OCI-LY7 (cell line): ENCODE data around the gene RDH13. TPM values are rescaled to one million over a fixed set of nuclear protein-coding genes. Genes with fewer than 3 reads are reported as not detected.
A peak's percentile ranks its signal among the peaks of the same experiment; 100 is the strongest.
"Not testable (repeated sequence)": the region's sequence is repeated elsewhere in the genome, so short reads cannot be mapped to it uniquely, and the experiment has no call there.

ENCODE experiments used
- BruUV-seq: library from RNA; stranded (reverse); fragments of 400-500 nt; replicated peaks from 2 replicates; lab custom pipeline; 2021; lab: Mats Ljungman, UMichigan
- CTCF ChIA-PET: fragments of 300-600 bp; sonication (Branson Sonifier 250); formaldehyde crosslinking; loops from one replicate; lab custom pipeline; 2022; ENCODE audit warnings: antibody characterized with exemption; ENCODE audit not compliant: unreplicated experiment; lab: Charles Lee
- POLR2A ChIA-PET: fragments of 300-600 bp; sonication (Branson Sonifier 250); formaldehyde crosslinking; loops from one replicate; lab custom pipeline; 2022; ENCODE audit warnings: antibody characterized with exemption; lab: Charles Lee
- DNase-seq: peaks from one replicate; pipeline ENCODE4 v3.0.0-alpha.2; 2015; ENCODE audit warnings: low spot score
- H2AFZ ChIP-seq: fragments of 200-600 bp; sonication (generic), shearing (Covaris generic); 2 replicates; pipeline ENCODE4 v1.6.1; 2014; ENCODE audit warnings: mild to moderate bottlenecking, antibody characterized with exemption, low read length, moderate library complexity
- H3K27ac ChIP-seq: fragments of 200-600 bp; sonication (generic); 2 replicates; pipeline ENCODE4 v1.5.1; 2014; ENCODE audit warnings: mixed run types, low read depth, mild to moderate bottlenecking, moderate library complexity, low read length, inconsistent platforms; ENCODE audit not compliant: poor library complexity, severe bottlenecking
- H3K36me3 ChIP-seq: fragments of 200-600 bp; sonication (generic); 2 replicates; pipeline ENCODE4 v1.6.1; 2014; ENCODE audit warnings: mild to moderate bottlenecking, antibody characterized with exemption, low read length, moderate library complexity, mixed read lengths; ENCODE audit not compliant: insufficient read depth
- H3K4me1 ChIP-seq: fragments of 200-600 bp; sonication (generic); 2 replicates; pipeline ENCODE4 v1.5.1; 2014; ENCODE audit warnings: mild to moderate bottlenecking, low read length; ENCODE audit not compliant: insufficient read depth, poor library complexity, severe bottlenecking
- H3K4me2 ChIP-seq: fragments of 200-600 bp; sonication (generic); 2 replicates; pipeline ENCODE4 v1.6.1; 2014; ENCODE audit warnings: mild to moderate bottlenecking, low read length
- H3K4me3 ChIP-seq: fragments of 200-600 bp; sonication (generic); 2 replicates; pipeline ENCODE4 v1.5.1; 2014; ENCODE audit warnings: mild to moderate bottlenecking, low read depth, low read length; ENCODE audit not compliant: poor library complexity, severe bottlenecking
- H3K79me2 ChIP-seq: fragments of 200-600 bp; sonication (generic); 2 replicates; pipeline ENCODE4 v1.6.1; 2016; ENCODE audit warnings: low read depth, mild to moderate bottlenecking, low read length, moderate library complexity, mixed read lengths; ENCODE audit not compliant: insufficient read depth
- H3K9me2 ChIP-seq: fragments of 200-600 bp; sonication (generic); 2 replicates; pipeline ENCODE4 v1.6.1; 2016; ENCODE audit warnings: mild to moderate bottlenecking, low read length, mixed read lengths; ENCODE audit not compliant: insufficient read depth
- H3K9me3 ChIP-seq: fragments of 200-600 bp; sonication (generic); 2 replicates; pipeline ENCODE4 v1.6.1; 2014; ENCODE audit warnings: mild to moderate bottlenecking, mixed run types, low read length, mixed read lengths
- H4K20me1 ChIP-seq: fragments of 200-600 bp; sonication (generic); 2 replicates; pipeline ENCODE4 v1.6.1; 2014; ENCODE audit warnings: mild to moderate bottlenecking, antibody characterized with exemption, low read length, moderate library complexity, mixed read lengths; ENCODE audit not compliant: insufficient read depth
- EZH2phosphoT487 ChIP-seq: fragments of 200-600 bp; sonication (generic); IDR thresholded peaks from 2 replicates; pipeline ENCODE4 v1.6.1; 2018; ENCODE audit warnings: low read depth, borderline replicate concordance, mild to moderate bottlenecking, mixed run types, antibody characterized with exemption, low read length, moderate library complexity, mixed read lengths
- intact Hi-C: fragments of 100-400 bp; cut with micrococcal nuclease; formaldehyde crosslinking; loops from one replicate; pipeline ENCODE4 v1.10.0; 2022; ENCODE audit not compliant: unreplicated experiment
- total RNA-seq, 2 experiments: library from RNA; depleted of rRNA in 1 of 2; stranded (reverse); fragments of >200 nt in 1 of 2; shearing (Covaris generic) in 1 of 2; gene quantifications; 2 replicates each; pipeline ENCODE4 v1.2.3, GENCODE V29; 2014 to 2022
- TF ChIP-seq, protein P1 (sequence below): fragments of 200-600 bp; sonication (generic); conservative IDR thresholded peaks from 2 replicates; pipeline ENCODE4 v1.5.1; 2014; ENCODE audit warnings: mild to moderate bottlenecking, antibody characterized with exemption, low read length, moderate library complexity, mixed read lengths

RDH13 gene
- total RNA-seq, 2 experiments from 2014 or later: 19.5 to 23.1 TPM

DNA sequence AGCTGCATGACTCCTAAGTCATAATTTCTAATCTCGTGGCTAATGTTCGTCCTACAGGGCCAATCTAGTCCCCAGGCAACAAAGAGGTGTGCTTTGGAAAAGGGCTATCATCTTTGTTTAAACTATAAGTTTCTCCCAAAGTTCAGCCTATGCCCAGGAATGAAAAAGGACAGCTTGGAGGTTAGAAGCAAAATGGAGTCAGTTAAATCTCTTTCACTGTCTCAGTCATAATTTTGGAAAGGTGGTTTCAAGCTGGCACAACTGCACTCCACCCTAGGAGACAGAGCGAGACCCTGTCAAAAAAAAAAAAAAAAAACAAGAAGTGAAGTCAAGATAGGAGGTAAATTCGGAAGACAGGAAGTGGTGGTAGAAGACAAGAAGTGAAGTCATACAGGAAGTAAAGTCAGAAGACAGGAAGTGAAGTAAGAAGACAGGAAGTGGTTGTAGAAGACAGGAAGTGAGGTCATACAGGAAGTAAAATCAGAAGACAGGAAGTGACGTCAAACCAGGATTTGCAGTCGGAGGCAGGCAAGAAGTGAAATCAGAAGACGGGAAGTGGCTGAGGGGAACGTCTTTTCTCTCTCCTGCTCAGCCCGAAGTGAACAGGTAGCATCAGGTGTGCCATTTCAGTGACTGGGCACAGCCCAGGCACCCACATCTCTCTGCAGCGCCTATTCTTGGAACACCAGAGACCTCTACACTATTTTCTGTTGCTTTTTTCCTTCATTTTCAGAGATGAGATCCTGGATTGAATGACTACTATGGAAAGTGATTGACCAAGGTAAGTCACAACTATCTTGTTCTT is 57.1 kb downstream of the RDH13 start:
- no peaks in the 10 kb centered on the region for H3K36me3 ChIP-seq
- peaks cover 9% of the 10 kb centered on the region for H3K9me3 ChIP-seq
- H4K20me1 ChIP-seq: no peaks in the 10 kb centered on the region
- TF ChIP-seq, protein P1, sequence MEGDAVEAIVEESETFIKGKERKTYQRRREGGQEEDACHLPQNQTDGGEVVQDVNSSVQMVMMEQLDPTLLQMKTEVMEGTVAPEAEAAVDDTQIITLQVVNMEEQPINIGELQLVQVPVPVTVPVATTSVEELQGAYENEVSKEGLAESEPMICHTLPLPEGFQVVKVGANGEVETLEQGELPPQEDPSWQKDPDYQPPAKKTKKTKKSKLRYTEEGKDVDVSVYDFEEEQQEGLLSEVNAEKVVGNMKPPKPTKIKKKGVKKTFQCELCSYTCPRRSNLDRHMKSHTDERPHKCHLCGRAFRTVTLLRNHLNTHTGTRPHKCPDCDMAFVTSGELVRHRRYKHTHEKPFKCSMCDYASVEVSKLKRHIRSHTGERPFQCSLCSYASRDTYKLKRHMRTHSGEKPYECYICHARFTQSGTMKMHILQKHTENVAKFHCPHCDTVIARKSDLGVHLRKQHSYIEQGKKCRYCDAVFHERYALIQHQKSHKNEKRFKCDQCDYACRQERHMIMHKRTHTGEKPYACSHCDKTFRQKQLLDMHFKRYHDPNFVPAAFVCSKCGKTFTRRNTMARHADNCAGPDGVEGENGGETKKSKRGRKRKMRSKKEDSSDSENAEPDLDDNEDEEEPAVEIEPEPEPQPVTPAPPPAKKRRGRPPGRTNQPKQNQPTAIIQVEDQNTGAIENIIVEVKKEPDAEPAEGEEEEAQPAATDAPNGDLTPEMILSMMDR: no peak
- TF ChIP-seq EZH2phosphoT487: no peak
- BruUV-seq: TSS peak; percentile 100
- H3K4me1 ChIP-seq: peaks cover 12% of the 10 kb centered on the region
- peak overlapping the region; percentile 75 for H3K4me3 ChIP-seq
- ChIA-PET CTCF (no interaction called here), POLR2A (interaction anchor here (0.6 kb wide), 1 partner anchor 115 kb away, joined by 5 read pairs; no protein-coding TSS in a partner anchor)
- DNase-seq: peak; percentile 96
- H3K9me2 ChIP-seq: no peaks in the 10 kb centered on the region
- intact Hi-C loops: loop anchor here (5.0 kb wide), 1 partner anchor 74 kb away; no protein-coding TSS in a partner anchor
- peak overlapping the region; percentile 56 for H3K27ac ChIP-seq
- peak overlapping the region; percentile 74 for H3K4me2 ChIP-seq
- peaks cover 10% of the 10 kb centered on the region; the same call in 1 of the 2 replicates for H3K79me2 ChIP-seq
- H2AFZ ChIP-seq: peak overlapping the region; percentile 83

DNA sequence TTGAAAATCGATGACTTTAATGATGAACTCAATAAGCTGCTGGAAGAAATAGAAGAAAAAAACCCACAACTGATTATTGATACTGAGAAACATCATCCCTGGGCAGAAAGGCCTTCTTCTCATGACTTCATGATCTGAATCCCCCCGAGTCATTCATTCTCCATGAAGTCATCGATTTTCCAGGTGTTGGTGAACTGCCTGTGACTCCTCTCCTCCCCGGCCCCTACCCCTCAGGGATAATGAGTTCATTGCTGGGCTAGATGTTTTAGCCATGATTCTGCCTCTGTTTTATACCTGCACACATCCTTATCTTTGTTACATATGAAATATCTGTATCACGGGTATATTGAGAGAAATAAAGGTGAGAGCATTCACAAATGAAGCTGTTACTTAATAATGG is 62.2 kb downstream of the RDH13 start:
- Histone ChIP-seq H3K36me3 (no peaks in the 10 kb centered on the region), H3K4me3 (no peak overlapping the region)
- intact Hi-C loops: no loop called here

DNA sequence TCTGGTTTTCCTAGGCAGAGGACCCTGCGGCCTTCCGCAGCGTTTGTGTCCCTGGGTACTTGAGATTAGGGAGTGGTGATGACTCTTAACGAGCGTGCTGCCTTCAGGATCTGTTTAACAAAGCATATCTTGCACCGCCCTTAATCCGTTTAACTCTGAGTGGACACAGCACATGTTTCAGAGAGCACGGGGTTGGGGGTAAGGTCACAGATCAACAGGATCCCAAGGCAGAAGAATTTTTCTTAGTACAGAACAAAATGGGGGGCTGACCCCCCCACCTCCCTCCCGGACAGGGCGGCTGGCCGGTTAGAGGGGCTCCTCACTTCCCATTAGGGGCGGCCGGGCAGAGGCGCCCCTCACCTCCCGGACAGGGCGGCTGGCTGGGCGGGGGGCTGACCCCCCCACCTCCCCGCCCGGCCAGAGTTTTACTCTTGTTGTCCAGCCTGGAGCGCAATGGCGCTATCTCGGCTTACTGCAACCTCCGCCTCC is 64.2 kb downstream of the RDH13 start:
- H3K36me3 ChIP-seq, DNase-seq, H3K4me3 ChIP-seq, H3K4me2 ChIP-seq, intact Hi-C loops, POLR2A ChIA-PET, H3K9me2 ChIP-seq, BruUV-seq, H3K79me2 ChIP-seq, H3K4me1 ChIP-seq, H4K20me1 ChIP-seq, H3K9me3 ChIP-seq, H3K27ac ChIP-seq, CTCF ChIA-PET, H2AFZ ChIP-seq: not testable (repeated sequence)

More for the DNA sequence above, 62.2 kb downstream of the RDH13 start:
- peaks cover 4% of the 10 kb centered on the region for H3K4me1 ChIP-seq
- no peak for DNase-seq
- BruUV-seq: no TSS peak
- H3K9me3 ChIP-seq: peaks cover 8% of the 10 kb centered on the region
- no peak overlapping the region for H3K4me2 ChIP-seq
- no peaks in the 10 kb centered on the region for H3K79me2 ChIP-seq
- no peaks in the 10 kb centered on the region for H4K20me1 ChIP-seq
- TF ChIP-seq, protein P1: no peak
- no peak for TF ChIP-seq EZH2phosphoT487
- CTCF ChIA-PET: no interaction called here
- no peak overlapping the region for H3K27ac ChIP-seq
- POLR2A ChIA-PET: no interaction called here
- H2AFZ ChIP-seq: no peak overlapping the region
- H3K9me2 ChIP-seq: no peaks in the 10 kb centered on the region
